Smooth muscle cell (in vitro differentiated cells): ENCODE data around the gene CCDC194. TPM values are rescaled to one million over a fixed set of nuclear protein-coding genes. Genes with fewer than 3 reads are reported as not detected.
"Not testable (repeated sequence)": the region's sequence is repeated elsewhere in the genome, so short reads cannot be mapped to it uniquely, and the experiment has no call there.

Experiments used
- DNase-seq: peaks from one replicate; lab custom pipeline; 2025; ENCODE audit not compliant: unreplicated experiment; lab: John Stamatoyannopoulos, UW
- H2AFZ ChIP-seq: fragments of 200-600 bp; sonication (generic); 2 replicates; pipeline ENCODE4 v1.6.0; 2016; ENCODE audit warnings: antibody characterized with exemption, low read depth, mild to moderate bottlenecking
- H3F3A ChIP-seq: fragments of 200-600 bp; sonication (generic); 2 replicates; pipeline ENCODE4 v1.6.0; 2017; ENCODE audit warnings: antibody characterized with exemption, low read depth
- H3K27ac ChIP-seq: fragments of 200-600 bp; sonication (generic); 2 replicates; pipeline ENCODE4 v1.5.1; 2016; ENCODE audit warnings: low read depth, mild to moderate bottlenecking
- H3K27me3 ChIP-seq: fragments of 200-600 bp; sonication (generic); 2 replicates; pipeline ENCODE4 v1.6.1; 2016; ENCODE audit warnings: low read depth, mild to moderate bottlenecking
- H3K36me3 ChIP-seq: fragments of 200-600 bp; sonication (generic); 2 replicates; pipeline ENCODE4 v1.5.1; 2016; ENCODE audit warnings: low read depth
- H3K4me1 ChIP-seq: fragments of 200-600 bp; sonication (generic); 2 replicates; pipeline ENCODE4 v1.5.1; 2016; ENCODE audit warnings: low read depth
- H3K4me2 ChIP-seq: fragments of 200-600 bp; sonication (generic); 2 replicates; pipeline ENCODE4 v1.6.0; 2016; ENCODE audit warnings: mild to moderate bottlenecking
- H3K4me3 ChIP-seq: fragments of 200-600 bp; sonication (generic); 2 replicates; pipeline ENCODE4 v1.5.1; 2016; ENCODE audit warnings: mild to moderate bottlenecking
- H3K79me2 ChIP-seq: fragments of 200-600 bp; sonication (generic); 2 replicates; pipeline ENCODE4 v1.6.0; 2016; ENCODE audit warnings: low read depth, mild to moderate bottlenecking
- H3K9ac ChIP-seq: fragments of 200-600 bp; sonication (generic); 2 replicates; pipeline ENCODE4 v1.6.0; 2016; ENCODE audit warnings: low read depth
- H3K9me3 ChIP-seq: fragments of 200-600 bp; sonication (generic); replicated peaks from 2 replicates; pipeline ENCODE4 v1.5.1; 2016; ENCODE audit warnings: low read depth
- H4K20me1 ChIP-seq: fragments of 200-600 bp; sonication (generic); 2 replicates; pipeline ENCODE4 v1.6.0; 2016; ENCODE audit warnings: low read depth
- CTCF ChIP-seq: fragments of 200-600 bp; sonication (generic); IDR thresholded peaks from 2 replicates; pipeline ENCODE4 v1.5.1; 2017; ENCODE audit warnings: borderline replicate concordance, mild to moderate bottlenecking, antibody characterized with exemption; ENCODE audit not compliant: insufficient read depth, poor library complexity, severe bottlenecking
- WGBS: methylation state at CpG from one replicate; pipeline ENCODE4 v1.1.7; 2016; ENCODE audit warnings: low lambda C conversion rate; 5-methylcytosine and 5-hydroxymethylcytosine counted together
- polyA plus RNA-seq: library from polyadenylated mRNA; unstranded; fragments of >200 nt; fragmentation: Nextera tagmentation; extraction: Ambion mirVana; gene quantifications from 2 replicates; pipeline ENCODE4 v1.2.1, GENCODE V29; 2016
- total RNA-seq: library from RNA; depleted of rRNA; stranded (reverse); fragments of >200 nt; gene quantifications from 2 replicates; pipeline ENCODE4 v1.2.3, GENCODE V29; 2014

Gene CCDC194
- total and polyA plus RNA-seq, 2 experiments from 2014 or later: not detected

- no peak within 1 kb of the TSS for H2AFZ ChIP-seq
- H3K4me2 ChIP-seq: no peak within 1 kb of the TSS
- H3K9me3 ChIP-seq: no peaks in the 10 kb centered on the region
- TF ChIP-seq CTCF: no peak
- no peak within 1 kb of the TSS for H3K4me3 ChIP-seq
- no peaks in the 10 kb centered on the region for H3K4me1 ChIP-seq
- no peak within 1 kb of the TSS for H3K27ac ChIP-seq
- H4K20me1 ChIP-seq: no peaks in the 10 kb centered on the region
- H3K9ac ChIP-seq: no peak within 1 kb of the TSS
- H3K79me2 ChIP-seq: no peaks in the 10 kb centered on the region
- H3K27me3 ChIP-seq: no peaks in the 10 kb centered on the region
- no peak for DNase-seq
- H3F3A ChIP-seq: no peaks in the 10 kb centered on the region
- 87% methylated on average over 38 of the region's 39 CpGs for WGBS
- H3K36me3 ChIP-seq: no peaks in the 10 kb centered on the region
Observed at GRCh38 chr19:17376935-17377600, 16.9 kb downstream of the CCDC194 start, which contains the start of gene PLVAP. PLVAP (minus strand) TSS chr19:17377342; CDS start chr19:17377288, 54 bp downstream.

- no peak for TF ChIP-seq CTCF
- no peaks in the 10 kb centered on the region for H4K20me1 ChIP-seq
- no peak overlapping the region for H3K27ac ChIP-seq
- DNase-seq: no peak
- no peaks in the 10 kb centered on the region for H3K27me3 ChIP-seq
- H3K36me3 ChIP-seq: no peaks in the 10 kb centered on the region
- H3K4me3 ChIP-seq: no peak overlapping the region
- no peak overlapping the region for H2AFZ ChIP-seq
- H3F3A ChIP-seq: no peaks in the 10 kb centered on the region
- H3K9ac ChIP-seq: no peak overlapping the region
- H3K4me1 ChIP-seq: no peaks in the 10 kb centered on the region
- WGBS: 93% methylated on average over 8 of the region's 8 CpGs
- H3K79me2 ChIP-seq: no peaks in the 10 kb centered on the region
- no peak overlapping the region for H3K4me2 ChIP-seq
- H3K9me3 ChIP-seq: no peaks in the 10 kb centered on the region
Observed at GRCh38 chr19:17370026-17370587, 23.9 kb downstream of the CCDC194 start.

GRCh38 chr19:17365361-17365760, 28.6 kb downstream of the CCDC194 start:
- DNase-seq: no peak
- no peak overlapping the region for H2AFZ ChIP-seq
- no peak overlapping the region for H3K4me2 ChIP-seq
- WGBS: 94% methylated on average over 20 of the region's 22 CpGs
- no peak overlapping the region for H3K9ac ChIP-seq
- H3K4me1 ChIP-seq: no peaks in the 10 kb centered on the region
- no peaks in the 10 kb centered on the region for H3F3A ChIP-seq
- H4K20me1 ChIP-seq: no peaks in the 10 kb centered on the region
- no peak for TF ChIP-seq CTCF
- no peaks in the 10 kb centered on the region for H3K27me3 ChIP-seq
- no peaks in the 10 kb centered on the region for H3K79me2 ChIP-seq
- no peaks in the 10 kb centered on the region for H3K9me3 ChIP-seq
- no peak overlapping the region for H3K4me3 ChIP-seq
- no peak overlapping the region for H3K27ac ChIP-seq
- H3K36me3 ChIP-seq: no peaks in the 10 kb centered on the region

- H4K20me1 ChIP-seq, H3K36me3 ChIP-seq, H3K27ac ChIP-seq, H3K4me2 ChIP-seq, H3K4me3 ChIP-seq, H2AFZ ChIP-seq, H3K9me3 ChIP-seq, H3K4me1 ChIP-seq, H3K79me2 ChIP-seq, DNase-seq, H3K27me3 ChIP-seq, H3K9ac ChIP-seq, H3F3A ChIP-seq: not testable (repeated sequence)
- WGBS: 87% methylated on average over 20 of the region's 20 CpGs
Observed at GRCh38 chr19:17363852-17364605, 30.0 kb downstream of the CCDC194 start.
